Dendritic cell treated with granulocyte-macrophage colony-stimulating factor and Interleukin-4, amounts not matched to agents 40 ng/mL and 50 ng/mL, for 4 days (primary cell): ENCODE results near the gene LYPLAL1.
"Not testable (repeated sequence)": the region's sequence is repeated elsewhere in the genome, so short reads cannot be mapped to it uniquely, and the experiment has no call there.

Experiments
- H3K27ac Mint-ChIP-seq: one replicate; pipeline ENCODE4 v1.8.0; 2022; ENCODE audit warnings: mild to moderate bottlenecking, mixed read lengths
- H3K27me3 Mint-ChIP-seq: one replicate; pipeline ENCODE4 v1.8.0; 2022; ENCODE audit warnings: mild to moderate bottlenecking, mixed read lengths
- H3K36me3 Mint-ChIP-seq: one replicate; pipeline ENCODE4 v1.8.0; 2022; ENCODE audit warnings: low read depth, mixed read lengths
- H3K4me1 Mint-ChIP-seq: one replicate; pipeline ENCODE4 v1.8.0; 2022; ENCODE audit warnings: low read depth, mixed read lengths
- H3K4me3 Mint-ChIP-seq: one replicate; pipeline ENCODE4 v1.8.0; 2022; ENCODE audit warnings: mild to moderate bottlenecking, moderate library complexity, mixed read lengths
- H3K9me3 Mint-ChIP-seq: one replicate; pipeline ENCODE4 v1.8.0; 2022; ENCODE audit warnings: mixed read lengths
- intact Hi-C: fragments of 100-400 bp; cut with micrococcal nuclease; formaldehyde crosslinking; loops from one replicate; pipeline ENCODE4 v1.15.0; 2022

LYPLAL1 gene

GRCh38 chr1:219175212-219175564 is 1.5 kb downstream of the LYPLAL1 start:
- H3K9me3 Mint-ChIP-seq = no peaks in the 10 kb centered on the region
- intact Hi-C loops = no loop called here
- no peaks in the 10 kb centered on the region for H3K27me3 Mint-ChIP-seq
- H3K36me3 Mint-ChIP-seq = peaks cover 36% of the 10 kb centered on the region
- H3K4me3 Mint-ChIP-seq = peak overlapping the region; percentile 98
- H3K27ac Mint-ChIP-seq = peak overlapping the region; percentile 97
- peaks cover 46% of the 10 kb centered on the region for H3K4me1 Mint-ChIP-seq

- peaks cover 46% of the 10 kb centered on the region for H3K4me1 Mint-ChIP-seq
- no peak overlapping the region for H3K4me3 Mint-ChIP-seq
- H3K36me3 Mint-ChIP-seq = peaks cover 36% of the 10 kb centered on the region
- H3K9me3 Mint-ChIP-seq = no peaks in the 10 kb centered on the region
- no peak overlapping the region for H3K27ac Mint-ChIP-seq
- intact Hi-C loops = no loop called here
- no peaks in the 10 kb centered on the region for H3K27me3 Mint-ChIP-seq
Observed at GRCh38 chr1:219176168-219176567, 2.5 kb downstream of the LYPLAL1 start.

- Mint-ChIP-seq H3K4me1 (peaks cover 47% of the 10 kb centered on the region), H3K36me3 (peaks cover 37% of the 10 kb centered on the region), H3K4me3 (no peak overlapping the region), H3K27ac (peak overlapping the region; percentile 54), H3K27me3 (no peaks in the 10 kb centered on the region), H3K9me3 (no peaks in the 10 kb centered on the region)
- intact Hi-C loops = no loop called here
Observed at GRCh38 chr1:219177363-219177762, 3.7 kb downstream of the LYPLAL1 start.

- no peaks in the 10 kb centered on the region for H3K27me3 Mint-ChIP-seq
- intact Hi-C loops = no loop called here
- H3K27ac Mint-ChIP-seq = no peak overlapping the region
- H3K36me3 Mint-ChIP-seq = peaks cover 43% of the 10 kb centered on the region
- H3K4me1 Mint-ChIP-seq = peaks cover 52% of the 10 kb centered on the region
- no peak overlapping the region for H3K4me3 Mint-ChIP-seq
- H3K9me3 Mint-ChIP-seq = no peaks in the 10 kb centered on the region
Observed at GRCh38 chr1:219177940-219178339, 4.3 kb downstream of the LYPLAL1 start.

- intact Hi-C loops = no loop called here
- no peaks in the 10 kb centered on the region for H3K9me3 Mint-ChIP-seq
- peaks cover 40% of the 10 kb centered on the region for H3K36me3 Mint-ChIP-seq
- no peak overlapping the region for H3K4me3 Mint-ChIP-seq
- H3K27me3 Mint-ChIP-seq = no peaks in the 10 kb centered on the region
- no peak overlapping the region for H3K27ac Mint-ChIP-seq
- peaks cover 49% of the 10 kb centered on the region for H3K4me1 Mint-ChIP-seq
Observed at GRCh38 chr1:219179293-219179692, 5.6 kb downstream of the LYPLAL1 start.

GRCh38 chr1:219184337-219184736 is 10.7 kb downstream of the LYPLAL1 start:
- intact Hi-C loops = no loop called here
- Mint-ChIP-seq H3K4me3 (no peak overlapping the region), H3K9me3 (no peaks in the 10 kb centered on the region), H3K4me1 (peaks cover 27% of the 10 kb centered on the region), H3K27ac (no peak overlapping the region), H3K27me3 (no peaks in the 10 kb centered on the region), H3K36me3 (peaks cover 26% of the 10 kb centered on the region)

GRCh38 chr1:219185486-219186117 is 11.9 kb downstream of the LYPLAL1 start:
- no peak overlapping the region for H3K4me3 Mint-ChIP-seq
- peaks cover 19% of the 10 kb centered on the region for H3K36me3 Mint-ChIP-seq
- no peaks in the 10 kb centered on the region for H3K9me3 Mint-ChIP-seq
- peaks cover 23% of the 10 kb centered on the region for H3K4me1 Mint-ChIP-seq
- H3K27ac Mint-ChIP-seq = no peak overlapping the region
- no peaks in the 10 kb centered on the region for H3K27me3 Mint-ChIP-seq
- intact Hi-C loops = no loop called here

- Mint-ChIP-seq H3K27ac (peak overlapping the region; percentile 68), H3K27me3 (no peaks in the 10 kb centered on the region), H3K4me3 (no peak overlapping the region), H3K4me1 (peaks cover 17% of the 10 kb centered on the region), H3K36me3 (peaks cover 19% of the 10 kb centered on the region), H3K9me3 (no peaks in the 10 kb centered on the region)
- intact Hi-C loops = no loop called here
Observed at GRCh38 chr1:219188331-219188803, 14.7 kb downstream of the LYPLAL1 start.

GRCh38 chr1:219189021-219189824 is 15.5 kb downstream of the LYPLAL1 start:
- Mint-ChIP-seq H3K4me3 (no peak overlapping the region), H3K27me3 (no peaks in the 10 kb centered on the region), H3K36me3 (peaks cover 20% of the 10 kb centered on the region), H3K27ac (peak overlapping the region; percentile 68), H3K4me1 (peaks cover 17% of the 10 kb centered on the region), H3K9me3 (no peaks in the 10 kb centered on the region)
- intact Hi-C loops = no loop called here

- no peak overlapping the region for H3K4me3 Mint-ChIP-seq
- peaks cover 17% of the 10 kb centered on the region for H3K4me1 Mint-ChIP-seq
- H3K36me3 Mint-ChIP-seq = peaks cover 24% of the 10 kb centered on the region
- no peak overlapping the region for H3K27ac Mint-ChIP-seq
- no peaks in the 10 kb centered on the region for H3K27me3 Mint-ChIP-seq
- no peaks in the 10 kb centered on the region for H3K9me3 Mint-ChIP-seq
- intact Hi-C loops = no loop called here
Observed at GRCh38 chr1:219189952-219190351, 16.3 kb downstream of the LYPLAL1 start.

- H3K9me3 Mint-ChIP-seq = peaks cover 3% of the 10 kb centered on the region
- H3K27ac Mint-ChIP-seq = no peak overlapping the region
- H3K4me1 Mint-ChIP-seq = peaks cover 17% of the 10 kb centered on the region
- H3K36me3 Mint-ChIP-seq = peaks cover 28% of the 10 kb centered on the region
- no peak overlapping the region for H3K4me3 Mint-ChIP-seq
- intact Hi-C loops = no loop called here
- H3K27me3 Mint-ChIP-seq = no peaks in the 10 kb centered on the region
Observed at GRCh38 chr1:219190605-219191004, 16.9 kb downstream of the LYPLAL1 start.

- H3K27me3 Mint-ChIP-seq, H3K9me3 Mint-ChIP-seq, intact Hi-C loops, H3K4me3 Mint-ChIP-seq, H3K27ac Mint-ChIP-seq, H3K4me1 Mint-ChIP-seq: not testable (repeated sequence)
- H3K36me3 Mint-ChIP-seq = peaks cover 55% of the 10 kb centered on the region
Observed at GRCh38 chr1:219195833-219196232, 22.2 kb downstream of the LYPLAL1 start.

GRCh38 chr1:219201656-219202055 is 28.0 kb downstream of the LYPLAL1 start:
- no peaks in the 10 kb centered on the region for H3K27me3 Mint-ChIP-seq
- no peak overlapping the region for H3K4me3 Mint-ChIP-seq
- H3K27ac Mint-ChIP-seq = no peak overlapping the region
- H3K36me3 Mint-ChIP-seq = peaks cover 20% of the 10 kb centered on the region
- H3K4me1 Mint-ChIP-seq = no peaks in the 10 kb centered on the region
- intact Hi-C loops = loop anchor here (10.0 kb wide), 1 partner anchor 867 kb away; no protein-coding TSS in a partner anchor
- no peaks in the 10 kb centered on the region for H3K9me3 Mint-ChIP-seq

GRCh38 chr1:219202567-219202966 is 28.9 kb downstream of the LYPLAL1 start:
- H3K27ac Mint-ChIP-seq = no peak overlapping the region
- H3K4me3 Mint-ChIP-seq = no peak overlapping the region
- intact Hi-C loops = loop anchor here (10.0 kb wide), 1 partner anchor 868 kb away; no protein-coding TSS in a partner anchor
- H3K27me3 Mint-ChIP-seq = no peaks in the 10 kb centered on the region
- no peaks in the 10 kb centered on the region for H3K4me1 Mint-ChIP-seq
- no peaks in the 10 kb centered on the region for H3K9me3 Mint-ChIP-seq
- H3K36me3 Mint-ChIP-seq = peaks cover 12% of the 10 kb centered on the region
